ENCODE results near the gene FGGY.

DNA sequence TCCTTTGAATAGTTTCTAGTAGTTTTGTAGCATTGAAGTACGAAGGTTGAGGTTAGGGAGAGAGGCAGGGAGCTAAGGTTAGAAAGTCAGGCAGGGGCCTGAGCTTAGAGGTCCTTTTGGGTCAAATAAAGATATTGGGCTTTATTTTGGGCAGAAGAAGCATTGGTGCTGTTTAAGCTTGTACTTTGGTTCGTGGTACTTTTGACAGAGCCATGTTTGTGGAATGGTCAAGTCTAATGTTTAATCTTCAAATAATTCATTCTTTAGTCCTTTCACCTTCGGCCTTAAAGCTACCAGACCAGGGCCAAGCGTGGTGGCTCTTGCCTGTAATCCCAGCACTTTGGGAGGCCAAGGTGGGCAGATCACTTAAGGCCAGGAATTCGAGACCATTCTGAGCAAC, 12.5 kb downstream of the FGGY start:
- TF ChIP-seq, protein P1, sequence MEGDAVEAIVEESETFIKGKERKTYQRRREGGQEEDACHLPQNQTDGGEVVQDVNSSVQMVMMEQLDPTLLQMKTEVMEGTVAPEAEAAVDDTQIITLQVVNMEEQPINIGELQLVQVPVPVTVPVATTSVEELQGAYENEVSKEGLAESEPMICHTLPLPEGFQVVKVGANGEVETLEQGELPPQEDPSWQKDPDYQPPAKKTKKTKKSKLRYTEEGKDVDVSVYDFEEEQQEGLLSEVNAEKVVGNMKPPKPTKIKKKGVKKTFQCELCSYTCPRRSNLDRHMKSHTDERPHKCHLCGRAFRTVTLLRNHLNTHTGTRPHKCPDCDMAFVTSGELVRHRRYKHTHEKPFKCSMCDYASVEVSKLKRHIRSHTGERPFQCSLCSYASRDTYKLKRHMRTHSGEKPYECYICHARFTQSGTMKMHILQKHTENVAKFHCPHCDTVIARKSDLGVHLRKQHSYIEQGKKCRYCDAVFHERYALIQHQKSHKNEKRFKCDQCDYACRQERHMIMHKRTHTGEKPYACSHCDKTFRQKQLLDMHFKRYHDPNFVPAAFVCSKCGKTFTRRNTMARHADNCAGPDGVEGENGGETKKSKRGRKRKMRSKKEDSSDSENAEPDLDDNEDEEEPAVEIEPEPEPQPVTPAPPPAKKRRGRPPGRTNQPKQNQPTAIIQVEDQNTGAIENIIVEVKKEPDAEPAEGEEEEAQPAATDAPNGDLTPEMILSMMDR (IDR thresholded peaks at IDR 0.05), result no peak
- no peak for TF ChIP-seq POLR2A (IDR thresholded peaks at IDR 0.05)

Measured in uterus (tissue), 2 donors.